ENCODE results near the gene SIN3B. TPM values are rescaled to one million over a fixed set of nuclear protein-coding genes. Genes with fewer than 3 reads are reported as not detected.

Gene SIN3B
- total and polyA plus RNA-seq, 2 of the 13 experiments (the other 11 are each of a cell fraction or from before 2014, with no cell fraction given) = 12.9 to 25.7 TPM

DNA sequence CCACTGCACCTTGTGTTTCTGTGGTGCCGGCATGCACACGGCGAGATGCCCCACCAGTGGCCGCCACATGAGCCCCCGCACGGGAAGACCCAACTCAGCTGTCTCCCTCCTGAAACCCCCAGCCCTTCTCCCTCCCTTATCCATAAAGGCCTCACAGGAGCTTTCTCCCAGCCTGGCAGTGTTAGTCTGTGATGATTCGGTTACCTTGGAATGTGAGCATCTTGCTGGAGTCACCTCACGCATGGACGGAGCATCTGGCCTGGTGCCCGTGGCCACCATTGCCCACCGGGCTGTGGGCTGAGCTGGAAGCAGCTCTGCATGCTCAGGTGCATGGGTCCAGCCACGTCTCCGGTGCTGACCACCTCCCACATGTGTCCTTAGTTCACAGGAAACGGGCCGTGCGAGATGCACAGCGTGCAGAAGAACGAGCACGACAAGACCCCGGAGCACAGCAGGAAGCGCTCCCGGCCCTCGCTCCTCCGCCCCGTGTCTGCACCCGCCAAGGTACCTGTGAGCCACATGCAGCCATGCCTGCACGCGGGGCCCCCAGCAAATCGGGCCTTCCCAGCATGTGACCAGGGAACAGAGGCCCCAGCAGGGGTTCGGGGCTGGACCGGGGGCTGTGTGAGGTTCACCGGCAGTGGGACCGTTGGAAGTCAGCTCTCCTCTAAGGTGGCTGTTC lies 22.0 kb downstream of the SIN3B start:
- no peak overlapping the region for H3K27ac ChIP-seq (ENCODE audit: extremely low read length, insufficient read depth, low read length)
- BruUV-seq (replicated peaks) = no TSS peak
- no peak for DNase-seq (ENCODE audit: low spot score)

GRCh38 chr19:16853066-16853465 lies 23.9 kb downstream of the SIN3B start:
- 93% methylated on average over 6 of the region's 7 CpGs for WGBS (ENCODE audit: low lambda C conversion rate)
- H3K9ac ChIP-seq (ENCODE audit: insufficient read depth, low read depth, low read length) = no peak overlapping the region
- no peak for FAIRE-seq
- ATAC-seq = no peak
- H3K4me1 ChIP-seq (ENCODE audit: insufficient read depth, low read length) = no peaks in the 10 kb centered on the region
- H3K4me3 ChIP-seq (replicated peaks in 1 of 3; ENCODE audit: insufficient read depth in 1 of 3, low read depth in 2 of 3, low read length in 3 of 3) = no peak overlapping the region
- H3K9me3 ChIP-seq (ENCODE audit: low read length) = no peaks in the 10 kb centered on the region
- H3K27ac ChIP-seq (ENCODE audit: extremely low read length, insufficient read depth, low read length) = no peak overlapping the region
- intact Hi-C loops (cut with micrococcal nuclease; ENCODE audit: unreplicated experiment) (no loop called here), in situ Hi-C loops (cut with HindIII; ENCODE audit: extremely low pct_ligation_motif_present, low pct_unique_long_range_greater_than_20kb) (no loop called here)
- DNase-seq (ENCODE audit: low spot score) = no peak
- ChIA-PET CTCF (ENCODE audit: low intra/inter-chr PET ratio, low total read pairs) (no interaction called here), POLR2A (no interaction called here)
- H3K4me2 ChIP-seq (ENCODE audit: low read depth, low read length) = no peak overlapping the region
- no peaks in the 10 kb centered on the region for H4K20me1 ChIP-seq (ENCODE audit: insufficient read depth, low read length)
- no peaks in the 10 kb centered on the region for H3K79me2 ChIP-seq (ENCODE audit: insufficient read depth, low read length)
- H3K36me3 ChIP-seq (replicated peaks in 1 of 2; ENCODE audit: control insufficient read depth in 1 of 2, insufficient read depth in 2 of 2, low read length in 2 of 2) = peaks cover 21 to 65% of the 10 kb centered on the region in 2 experiments
- no peak for TF ChIP-seq ZNF260 (CRISPR knock-in tag; IDR thresholded peaks at IDR 0.05; ENCODE audit: borderline replicate concordance, low read depth)
- TF ChIP-seq ZNF484 (CRISPR knock-in tag; IDR thresholded peaks at IDR 0.05; ENCODE audit: borderline replicate concordance, low read depth) = no peak
- no peak for TF ChIP-seq MXD1 (CRISPR knock-in tag; IDR thresholded peaks at IDR 0.05)
- no peak overlapping the region for H2AFZ ChIP-seq (ENCODE audit: low read length)
- BruUV-seq (replicated peaks) = no TSS peak
- no peaks in the 10 kb centered on the region for H3K27me3 ChIP-seq (ENCODE audit: control insufficient read depth in 1 of 2, insufficient read depth in 2 of 2, low read length in 2 of 2)

More for the DNA sequence above, 22.0 kb downstream of the SIN3B start:
- Histone ChIP-seq H3K27me3 (ENCODE audit: control insufficient read depth in 1 of 2, insufficient read depth in 2 of 2, low read length in 2 of 2) (no peaks in the 10 kb centered on the region), H3K9ac (ENCODE audit: insufficient read depth, low read depth, low read length) (no peak overlapping the region), H3K36me3 (replicated peaks in 1 of 2; ENCODE audit: control insufficient read depth in 1 of 2, insufficient read depth in 2 of 2, low read length in 2 of 2) (peaks cover 25 to 81% of the 10 kb centered on the region in 2 experiments), H3K4me3 (replicated peaks in 1 of 3; ENCODE audit: insufficient read depth in 1 of 3, low read depth in 2 of 3, low read length in 3 of 3) (no peak overlapping the region), H3K4me2 (ENCODE audit: low read depth, low read length) (no peak overlapping the region), H3K9me3 (ENCODE audit: low read length) (no peaks in the 10 kb centered on the region), H3K79me2 (ENCODE audit: insufficient read depth, low read length) (no peaks in the 10 kb centered on the region), H2AFZ (ENCODE audit: low read length) (no peak overlapping the region), H3K4me1 (ENCODE audit: insufficient read depth, low read length) (no peaks in the 10 kb centered on the region), H4K20me1 (ENCODE audit: insufficient read depth, low read length) (no peaks in the 10 kb centered on the region; the same call in 1 of the 2 replicates)
- WGBS (ENCODE audit: low lambda C conversion rate) = over 99% methylated on average over 28 of the region's 33 CpGs
- FAIRE-seq (no peak), ATAC-seq (no peak)
- ChIA-PET POLR2A (no interaction called here), CTCF (ENCODE audit: low intra/inter-chr PET ratio, low total read pairs) (no interaction called here)
- peak; percentile 41 for TF ChIP-seq AGO2 (optimal IDR thresholded peaks at IDR 0.05; ENCODE audit: low read depth, low read length)
- 0 out of 2 replicates have a peak, but pooled peaks have one; percentile 33 for TF ChIP-seq RBFOX2 (IDR thresholded peaks at IDR 0.05; ENCODE audit: low read depth, low read length)
- TF ChIP-seq HNF4G (IDR thresholded peaks at IDR 0.05; ENCODE audit: borderline replicate concordance, low read depth, low read length) = no peak
- TF ChIP-seq HNF4G (CRISPR knock-in tag; IDR thresholded peaks at IDR 0.05; ENCODE audit: borderline replicate concordance, low read depth) = no peak
- intact Hi-C loops (cut with micrococcal nuclease; ENCODE audit: unreplicated experiment) (no loop called here), in situ Hi-C loops (cut with HindIII; ENCODE audit: extremely low pct_ligation_motif_present, low pct_unique_long_range_greater_than_20kb) (no loop called here)
